NB4 (cell line): Measurements from ENCODE around the gene TMEM53.

Experiments
- MYC ChIP-seq: IDR thresholded peaks from 2 replicates; pipeline ENCODE4 v1.6.1; 2011; ENCODE audit warnings: low read depth, low read length
- POLR2A ChIP-seq: IDR thresholded peaks from 2 replicates; pipeline ENCODE4 v1.6.1; 2011; ENCODE audit warnings: mild to moderate bottlenecking; ENCODE audit not compliant: insufficient read length; ENCODE audit errors: extremely low read depth
- TF ChIP-seq, protein P1 (sequence below): IDR thresholded peaks from one replicate; pipeline ENCODE4 v1.5.1; 2012; ENCODE audit warnings: low read depth, low read length
- TF ChIP-seq, protein P2 (sequence below): IDR thresholded peaks from 2 replicates; pipeline ENCODE4 v1.6.1; 2011; ENCODE audit warnings: low read depth, low read length

GRCh38 chr1:44663417-44663816, 10.9 kb downstream of the TMEM53 start:
- TF ChIP-seq, protein P1, sequence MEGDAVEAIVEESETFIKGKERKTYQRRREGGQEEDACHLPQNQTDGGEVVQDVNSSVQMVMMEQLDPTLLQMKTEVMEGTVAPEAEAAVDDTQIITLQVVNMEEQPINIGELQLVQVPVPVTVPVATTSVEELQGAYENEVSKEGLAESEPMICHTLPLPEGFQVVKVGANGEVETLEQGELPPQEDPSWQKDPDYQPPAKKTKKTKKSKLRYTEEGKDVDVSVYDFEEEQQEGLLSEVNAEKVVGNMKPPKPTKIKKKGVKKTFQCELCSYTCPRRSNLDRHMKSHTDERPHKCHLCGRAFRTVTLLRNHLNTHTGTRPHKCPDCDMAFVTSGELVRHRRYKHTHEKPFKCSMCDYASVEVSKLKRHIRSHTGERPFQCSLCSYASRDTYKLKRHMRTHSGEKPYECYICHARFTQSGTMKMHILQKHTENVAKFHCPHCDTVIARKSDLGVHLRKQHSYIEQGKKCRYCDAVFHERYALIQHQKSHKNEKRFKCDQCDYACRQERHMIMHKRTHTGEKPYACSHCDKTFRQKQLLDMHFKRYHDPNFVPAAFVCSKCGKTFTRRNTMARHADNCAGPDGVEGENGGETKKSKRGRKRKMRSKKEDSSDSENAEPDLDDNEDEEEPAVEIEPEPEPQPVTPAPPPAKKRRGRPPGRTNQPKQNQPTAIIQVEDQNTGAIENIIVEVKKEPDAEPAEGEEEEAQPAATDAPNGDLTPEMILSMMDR: no peak
- no peak for TF ChIP-seq MYC
- TF ChIP-seq POLR2A: no peak
- TF ChIP-seq, protein P2, sequence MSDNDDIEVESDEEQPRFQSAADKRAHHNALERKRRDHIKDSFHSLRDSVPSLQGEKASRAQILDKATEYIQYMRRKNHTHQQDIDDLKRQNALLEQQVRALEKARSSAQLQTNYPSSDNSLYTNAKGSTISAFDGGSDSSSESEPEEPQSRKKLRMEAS: no peak
